ENCODE results near the gene COX6A2. TPM values are rescaled to one million over a fixed set of nuclear protein-coding genes. Genes with fewer than 3 reads are reported as not detected.

COX6A2 gene
- total and polyA plus RNA-seq, 2 experiments from 2014 or later: 6.0 TPM; not detected in 1

- peaks cover 7% of the 10 kb centered on the region for H3K27me3 Mint-ChIP-seq (ENCODE audit: insufficient read depth, low read depth, poor library complexity)
- H3K9me2 ChIP-seq (ENCODE audit: insufficient read depth): no peaks in the 10 kb centered on the region
- H2AFZ ChIP-seq: no peak overlapping the region
- no peaks in the 10 kb centered on the region for H3K36me3 ChIP-seq (ENCODE audit: insufficient read depth)
- no peaks in the 10 kb centered on the region for H4K20me1 ChIP-seq (replicated peaks; ENCODE audit: insufficient read depth)
- no peak overlapping the region for H3K4me3 Mint-ChIP-seq
- no peaks in the 10 kb centered on the region; the same call in 2 of the 3 replicates for H3K36me3 Mint-ChIP-seq (ENCODE audit: low read depth)
- no peak overlapping the region for H3K4me3 ChIP-seq
- no peak for ATAC-seq
- H3K27ac ChIP-seq (ENCODE audit: low read depth): no peak overlapping the region
- H3K9me3 Mint-ChIP-seq: no peaks in the 10 kb centered on the region; the same call in 2 of the 3 replicates
- H3K4me1 Mint-ChIP-seq: no peaks in the 10 kb centered on the region
- TF ChIP-seq NANOG (IDR thresholded peaks at IDR 0.05; ENCODE audit: borderline replicate concordance): no peak
- no peak for TF ChIP-seq ZNF462 (CRISPR knock-in tag; IDR thresholded peaks at IDR 0.05)
- TF ChIP-seq STAT1 (IDR thresholded peaks at IDR 0.05; ENCODE audit: unreplicated experiment): no peak
- TF ChIP-seq EZH2 (IDR thresholded peaks at IDR 0.05; ENCODE audit: low read depth, unreplicated experiment): no peak
- TF ChIP-seq, protein P1, sequence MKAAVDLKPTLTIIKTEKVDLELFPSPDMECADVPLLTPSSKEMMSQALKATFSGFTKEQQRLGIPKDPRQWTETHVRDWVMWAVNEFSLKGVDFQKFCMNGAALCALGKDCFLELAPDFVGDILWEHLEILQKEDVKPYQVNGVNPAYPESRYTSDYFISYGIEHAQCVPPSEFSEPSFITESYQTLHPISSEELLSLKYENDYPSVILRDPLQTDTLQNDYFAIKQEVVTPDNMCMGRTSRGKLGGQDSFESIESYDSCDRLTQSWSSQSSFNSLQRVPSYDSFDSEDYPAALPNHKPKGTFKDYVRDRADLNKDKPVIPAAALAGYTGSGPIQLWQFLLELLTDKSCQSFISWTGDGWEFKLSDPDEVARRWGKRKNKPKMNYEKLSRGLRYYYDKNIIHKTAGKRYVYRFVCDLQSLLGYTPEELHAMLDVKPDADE (IDR thresholded peaks at IDR 0.05): no peak
- no peak for TF ChIP-seq CREB1 (CRISPR knock-in tag; IDR thresholded peaks at IDR 0.05; ENCODE audit: low read depth)
- TF ChIP-seq REST (IDR thresholded peaks at IDR 0.05; ENCODE audit: unreplicated experiment): no peak
- no peak for TF ChIP-seq ZNF114 (CRISPR knock-in tag; IDR thresholded peaks at IDR 0.05)
- no peak for TF ChIP-seq JUNB (IDR thresholded peaks at IDR 0.05; ENCODE audit: unreplicated experiment)
- TF ChIP-seq EZH2phosphoT487 (IDR thresholded peaks at IDR 0.05; ENCODE audit: unreplicated experiment): no peak
- no peak for TF ChIP-seq POLR2AphosphoS5 (IDR thresholded peaks at IDR 0.05; ENCODE audit: low read depth)
- TF ChIP-seq, protein P2, sequence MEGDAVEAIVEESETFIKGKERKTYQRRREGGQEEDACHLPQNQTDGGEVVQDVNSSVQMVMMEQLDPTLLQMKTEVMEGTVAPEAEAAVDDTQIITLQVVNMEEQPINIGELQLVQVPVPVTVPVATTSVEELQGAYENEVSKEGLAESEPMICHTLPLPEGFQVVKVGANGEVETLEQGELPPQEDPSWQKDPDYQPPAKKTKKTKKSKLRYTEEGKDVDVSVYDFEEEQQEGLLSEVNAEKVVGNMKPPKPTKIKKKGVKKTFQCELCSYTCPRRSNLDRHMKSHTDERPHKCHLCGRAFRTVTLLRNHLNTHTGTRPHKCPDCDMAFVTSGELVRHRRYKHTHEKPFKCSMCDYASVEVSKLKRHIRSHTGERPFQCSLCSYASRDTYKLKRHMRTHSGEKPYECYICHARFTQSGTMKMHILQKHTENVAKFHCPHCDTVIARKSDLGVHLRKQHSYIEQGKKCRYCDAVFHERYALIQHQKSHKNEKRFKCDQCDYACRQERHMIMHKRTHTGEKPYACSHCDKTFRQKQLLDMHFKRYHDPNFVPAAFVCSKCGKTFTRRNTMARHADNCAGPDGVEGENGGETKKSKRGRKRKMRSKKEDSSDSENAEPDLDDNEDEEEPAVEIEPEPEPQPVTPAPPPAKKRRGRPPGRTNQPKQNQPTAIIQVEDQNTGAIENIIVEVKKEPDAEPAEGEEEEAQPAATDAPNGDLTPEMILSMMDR (conservative IDR thresholded peaks at IDR 0.05; ENCODE audit: low read depth in 2 of 2): no peak
- no peak for TF ChIP-seq ZNF331 (CRISPR knock-in tag; IDR thresholded peaks at IDR 0.05; ENCODE audit: low read depth)
- no peak overlapping the region for H3K27ac Mint-ChIP-seq
- no peaks in the 10 kb centered on the region for H3K4me1 ChIP-seq (ENCODE audit: insufficient read depth)
- no peak overlapping the region for H3K4me2 ChIP-seq
- H3K27me3 ChIP-seq (ENCODE audit: insufficient read depth): no peaks in the 10 kb centered on the region
- DNase-seq (ENCODE audit: low spot score): no peak
- H3K79me2 ChIP-seq (replicated peaks; ENCODE audit: insufficient read depth): no peaks in the 10 kb centered on the region
- no peaks in the 10 kb centered on the region for H3F3A ChIP-seq (replicated peaks; ENCODE audit: low read depth)
These were observed 18.7 kb downstream of the COX6A2 start for GRCh38 chr16:31409433-31409832.

Data from GM23338 (cell line).